GM12878 (cell line): ENCODE measurements around the gene ZNF628.

Experiments
- EP300 ChIP-seq, 2 experiments: fragments of 150-350 bp in 1 of 2; IDR thresholded peaks; 2 replicates each; pipeline ENCODE4 v1.6.1; 2011 to 2012; ENCODE audit warnings: low read depth in 2 of 2, low read length in 2 of 2, borderline replicate concordance in 1 of 2, improper control_type of control experiment in 1 of 2, inconsistent platforms in 1 of 2; ENCODE audit not compliant: control insufficient read depth in 1 of 2
- TF ChIP-seq, protein P1 (sequence below), 3 experiments: IDR thresholded peaks in 2 of 3; conservative IDR thresholded peaks in 1 of 3; 2 replicates each; pipeline ENCODE4 v1.5.1; 2011; ENCODE audit warnings: low read depth in 3 of 3, low read length in 3 of 3, mild to moderate bottlenecking in 3 of 3, control low read depth in 2 of 3, moderate library complexity in 2 of 3, inconsistent platforms in 1 of 3, mixed read lengths in 1 of 3; ENCODE audit not compliant: control insufficient read depth in 2 of 3, insufficient read depth in 1 of 3; ENCODE audit errors: extremely low read depth in 1 of 3

DNA sequence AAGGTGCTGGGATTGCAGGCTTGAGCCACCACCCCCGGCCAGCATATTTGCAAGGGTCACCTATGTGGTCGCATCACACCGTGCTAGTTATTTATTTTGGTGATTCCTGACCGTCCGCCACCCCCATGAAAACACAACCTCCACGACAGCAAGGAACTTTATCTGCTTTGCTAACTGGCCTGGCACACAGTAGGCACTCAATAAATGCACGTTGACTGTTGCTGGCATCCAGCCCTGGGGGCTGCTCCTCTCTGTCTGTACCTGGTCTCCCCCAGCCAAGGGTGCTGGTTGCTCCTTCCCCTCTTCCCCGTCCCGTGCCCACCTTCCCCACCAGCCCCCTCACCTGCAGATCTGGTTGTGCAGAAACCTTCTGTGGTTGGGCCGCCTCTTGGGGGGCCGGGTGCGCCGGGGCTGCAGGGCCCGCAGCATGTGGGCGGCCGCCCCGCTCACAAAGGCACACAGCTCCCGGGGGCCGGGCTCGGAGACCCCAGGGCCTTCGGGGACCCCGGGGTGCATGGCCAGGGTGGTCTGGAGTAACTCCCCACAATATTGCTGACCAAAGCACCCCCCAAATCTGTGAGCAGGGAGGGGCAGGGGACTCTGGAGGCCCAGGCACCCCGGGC is 12.3 kb upstream of the ZNF628 start:
- TF ChIP-seq EP300 (IDR thresholded peaks at IDR 0.05; ENCODE audit: borderline replicate concordance in 1 of 2, control insufficient read depth in 1 of 2, low read depth in 2 of 2, low read length in 2 of 2), result no peak
- TF ChIP-seq, protein P1, sequence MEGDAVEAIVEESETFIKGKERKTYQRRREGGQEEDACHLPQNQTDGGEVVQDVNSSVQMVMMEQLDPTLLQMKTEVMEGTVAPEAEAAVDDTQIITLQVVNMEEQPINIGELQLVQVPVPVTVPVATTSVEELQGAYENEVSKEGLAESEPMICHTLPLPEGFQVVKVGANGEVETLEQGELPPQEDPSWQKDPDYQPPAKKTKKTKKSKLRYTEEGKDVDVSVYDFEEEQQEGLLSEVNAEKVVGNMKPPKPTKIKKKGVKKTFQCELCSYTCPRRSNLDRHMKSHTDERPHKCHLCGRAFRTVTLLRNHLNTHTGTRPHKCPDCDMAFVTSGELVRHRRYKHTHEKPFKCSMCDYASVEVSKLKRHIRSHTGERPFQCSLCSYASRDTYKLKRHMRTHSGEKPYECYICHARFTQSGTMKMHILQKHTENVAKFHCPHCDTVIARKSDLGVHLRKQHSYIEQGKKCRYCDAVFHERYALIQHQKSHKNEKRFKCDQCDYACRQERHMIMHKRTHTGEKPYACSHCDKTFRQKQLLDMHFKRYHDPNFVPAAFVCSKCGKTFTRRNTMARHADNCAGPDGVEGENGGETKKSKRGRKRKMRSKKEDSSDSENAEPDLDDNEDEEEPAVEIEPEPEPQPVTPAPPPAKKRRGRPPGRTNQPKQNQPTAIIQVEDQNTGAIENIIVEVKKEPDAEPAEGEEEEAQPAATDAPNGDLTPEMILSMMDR (IDR thresholded peaks at IDR 0.05 in 2 of 3, conservative IDR thresholded peaks at IDR 0.05 in 1 of 3; ENCODE audit: control insufficient read depth in 2 of 3, extremely low read depth in 1 of 3, insufficient read depth in 1 of 3, low read depth in 3 of 3, low read length in 3 of 3), result no peak
